Coronary artery (tissue), 2 donors: ENCODE measurements around the gene LGR6.
A peak's percentile ranks its signal among the peaks of the same experiment; 100 is the strongest.

ENCODE experiments used
- DNase-seq: peaks from one replicate; pipeline ENCODE4 v3.0.0-alpha.2; 2017; ENCODE audit warnings: low spot score
- H3K27ac ChIP-seq, 2 donors: fragments of 200-600 bp; sonication (generic); one replicate each; pipeline ENCODE4 v1.5.1; 2016 to 2019
- H3K4me3 ChIP-seq: fragments of 200-600 bp; sonication (generic); 2 replicates; pipeline ENCODE4 v1.5.1; 2016; ENCODE audit warnings: mild to moderate bottlenecking, moderate library complexity
- TF ChIP-seq, protein P1 (sequence below): fragments of 200-600 bp; sonication (generic); IDR thresholded peaks from one replicate; pipeline ENCODE4 v1.5.1; 2019; ENCODE audit warnings: antibody characterized with exemption

The LGR6 gene

DNA sequence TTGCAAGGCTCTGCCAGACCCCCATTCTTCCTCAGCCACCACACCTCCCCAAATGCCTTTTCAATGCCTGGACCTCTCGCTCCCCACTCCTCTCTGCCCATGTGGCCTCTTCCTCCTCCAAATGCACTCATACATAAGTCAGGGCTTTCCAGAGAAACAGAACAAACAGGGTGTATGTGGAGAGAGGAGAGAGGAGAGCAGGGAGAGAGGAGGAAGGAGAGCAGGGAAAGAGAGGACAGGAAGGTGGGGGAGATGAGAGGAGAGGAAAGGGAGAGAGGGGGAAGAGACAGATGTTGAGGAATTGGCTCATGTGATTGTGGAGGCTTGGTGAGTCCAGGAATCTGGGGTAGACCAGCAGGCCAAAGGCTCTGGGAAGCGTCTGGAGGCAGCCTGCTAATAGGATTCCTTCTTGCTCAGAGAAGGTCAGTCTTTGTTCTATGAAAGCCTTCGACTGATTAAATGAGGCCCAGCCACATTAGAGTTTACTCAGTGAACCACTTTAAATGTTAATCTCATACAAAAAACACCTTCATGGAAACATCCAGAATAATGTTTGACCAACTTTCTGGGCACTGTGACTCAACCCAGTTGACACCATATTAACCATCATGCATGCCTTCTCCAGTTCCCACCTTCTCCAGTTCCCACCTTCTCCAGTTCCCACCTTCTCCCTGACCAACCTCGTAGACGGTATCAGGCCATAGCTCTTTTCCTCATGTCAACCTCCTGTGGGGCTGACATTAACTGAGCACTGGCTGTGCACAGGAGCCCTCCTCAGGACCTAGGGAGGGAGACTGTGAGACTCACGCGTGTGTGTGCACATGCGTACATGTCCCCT lies 11.3 kb upstream of the LGR6 start:
- TF ChIP-seq, protein P1, sequence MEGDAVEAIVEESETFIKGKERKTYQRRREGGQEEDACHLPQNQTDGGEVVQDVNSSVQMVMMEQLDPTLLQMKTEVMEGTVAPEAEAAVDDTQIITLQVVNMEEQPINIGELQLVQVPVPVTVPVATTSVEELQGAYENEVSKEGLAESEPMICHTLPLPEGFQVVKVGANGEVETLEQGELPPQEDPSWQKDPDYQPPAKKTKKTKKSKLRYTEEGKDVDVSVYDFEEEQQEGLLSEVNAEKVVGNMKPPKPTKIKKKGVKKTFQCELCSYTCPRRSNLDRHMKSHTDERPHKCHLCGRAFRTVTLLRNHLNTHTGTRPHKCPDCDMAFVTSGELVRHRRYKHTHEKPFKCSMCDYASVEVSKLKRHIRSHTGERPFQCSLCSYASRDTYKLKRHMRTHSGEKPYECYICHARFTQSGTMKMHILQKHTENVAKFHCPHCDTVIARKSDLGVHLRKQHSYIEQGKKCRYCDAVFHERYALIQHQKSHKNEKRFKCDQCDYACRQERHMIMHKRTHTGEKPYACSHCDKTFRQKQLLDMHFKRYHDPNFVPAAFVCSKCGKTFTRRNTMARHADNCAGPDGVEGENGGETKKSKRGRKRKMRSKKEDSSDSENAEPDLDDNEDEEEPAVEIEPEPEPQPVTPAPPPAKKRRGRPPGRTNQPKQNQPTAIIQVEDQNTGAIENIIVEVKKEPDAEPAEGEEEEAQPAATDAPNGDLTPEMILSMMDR, result no peak
- Histone ChIP-seq H3K27ac (no peak overlapping the region), H3K4me3 (no peak overlapping the region)
- no peak for DNase-seq

DNA sequence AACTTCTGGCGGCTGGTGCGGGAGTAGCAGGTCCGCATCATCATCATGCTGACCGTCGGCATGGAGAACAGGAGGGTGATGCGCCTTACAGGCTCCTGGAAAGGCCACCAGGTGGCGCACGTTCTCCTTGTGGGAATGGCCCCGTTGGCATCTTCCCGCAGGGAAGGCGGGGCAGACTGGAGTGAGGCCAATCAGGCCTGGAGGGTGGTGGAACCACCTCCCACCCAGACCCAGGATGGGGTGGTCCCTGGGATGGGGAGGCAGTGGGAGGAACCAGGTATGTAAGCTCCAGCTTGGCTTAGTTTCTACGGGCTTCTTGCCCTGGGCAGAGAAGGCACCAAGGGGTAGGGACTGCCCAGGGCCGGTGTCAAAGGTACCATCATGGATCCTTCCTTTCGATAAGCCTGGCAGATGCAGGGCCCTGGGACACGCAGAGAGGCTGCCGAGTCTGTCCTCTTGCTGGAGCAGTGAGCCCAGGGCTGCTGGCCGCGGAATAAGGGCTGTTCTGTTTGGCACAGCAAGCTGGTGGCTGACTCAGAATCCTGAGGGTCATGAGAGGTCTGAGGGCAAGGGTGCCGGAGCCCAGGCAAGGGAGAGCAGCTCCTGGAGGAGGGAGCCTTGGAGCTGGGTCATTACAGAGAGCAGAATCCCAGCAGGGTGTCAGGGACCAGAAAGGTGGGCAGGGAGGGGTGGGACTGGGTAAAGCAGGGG lies 8.7 kb upstream of the LGR6 start:
- Histone ChIP-seq H3K4me3 (peak overlapping the region; percentile 27), H3K27ac (no peak overlapping the region)
- TF ChIP-seq, protein P1, result peak; percentile 84
- DNase-seq, result no peak

DNA sequence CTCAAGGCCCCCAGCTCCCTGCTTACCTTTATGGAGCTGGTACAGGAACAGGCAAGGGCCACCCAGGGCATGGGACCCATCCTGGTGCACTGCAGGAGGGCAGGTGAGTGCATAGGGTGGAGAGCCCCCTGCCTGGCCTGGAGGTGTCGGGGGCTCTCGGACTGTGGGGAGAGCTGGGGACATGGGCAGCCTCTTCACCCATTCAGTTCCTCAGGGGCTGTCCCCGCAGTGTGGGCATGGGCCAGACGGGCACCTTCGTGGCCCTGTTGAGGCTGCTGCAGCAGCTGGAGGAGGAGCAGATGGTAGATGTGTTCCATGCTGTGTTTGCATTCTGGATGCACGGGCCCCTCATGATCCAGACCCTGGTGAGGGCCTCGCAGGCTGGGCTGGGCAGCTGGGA lies 7.3 kb upstream of the LGR6 start:
- DNase-seq, result no peak
- TF ChIP-seq, protein P1, result no peak
- Histone ChIP-seq H3K4me3 (no peak overlapping the region), H3K27ac (no peak overlapping the region)

DNA sequence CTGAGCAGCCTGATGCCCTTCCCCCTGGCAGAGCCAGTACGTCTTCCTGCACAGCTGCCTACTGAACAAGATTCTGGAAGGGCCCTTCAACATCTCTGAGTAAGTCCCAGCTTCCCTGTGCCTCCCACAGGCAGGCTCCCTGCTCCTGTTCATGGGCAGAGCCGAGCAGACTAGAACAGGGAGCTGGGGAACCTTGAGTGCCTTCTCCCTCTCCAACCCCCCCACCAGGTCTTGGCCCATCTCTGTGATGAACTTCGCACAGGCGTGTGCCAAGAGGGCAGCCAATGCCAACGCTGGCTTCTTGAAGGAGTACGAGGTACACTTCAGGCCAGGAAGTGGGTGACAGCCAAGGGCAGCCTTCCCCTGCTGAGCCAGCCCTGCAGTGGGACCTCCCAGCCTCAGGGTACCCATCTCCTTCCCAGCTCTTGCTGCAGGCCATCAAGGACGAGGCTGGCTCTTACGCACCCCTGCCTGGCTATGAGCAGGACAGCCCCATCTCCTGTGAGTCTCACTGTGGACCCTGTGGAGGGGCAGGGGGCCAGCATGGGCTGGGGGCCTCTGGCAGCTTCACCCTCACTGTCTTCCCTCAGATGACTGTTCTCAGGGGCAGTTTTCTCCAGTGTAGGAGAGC lies 6.4 kb upstream of the LGR6 start:
- H3K4me3 ChIP-seq, result no peak overlapping the region
- H3K27ac ChIP-seq, result no peak overlapping the region
- no peak for DNase-seq
- TF ChIP-seq, protein P1, result no peak

DNA sequence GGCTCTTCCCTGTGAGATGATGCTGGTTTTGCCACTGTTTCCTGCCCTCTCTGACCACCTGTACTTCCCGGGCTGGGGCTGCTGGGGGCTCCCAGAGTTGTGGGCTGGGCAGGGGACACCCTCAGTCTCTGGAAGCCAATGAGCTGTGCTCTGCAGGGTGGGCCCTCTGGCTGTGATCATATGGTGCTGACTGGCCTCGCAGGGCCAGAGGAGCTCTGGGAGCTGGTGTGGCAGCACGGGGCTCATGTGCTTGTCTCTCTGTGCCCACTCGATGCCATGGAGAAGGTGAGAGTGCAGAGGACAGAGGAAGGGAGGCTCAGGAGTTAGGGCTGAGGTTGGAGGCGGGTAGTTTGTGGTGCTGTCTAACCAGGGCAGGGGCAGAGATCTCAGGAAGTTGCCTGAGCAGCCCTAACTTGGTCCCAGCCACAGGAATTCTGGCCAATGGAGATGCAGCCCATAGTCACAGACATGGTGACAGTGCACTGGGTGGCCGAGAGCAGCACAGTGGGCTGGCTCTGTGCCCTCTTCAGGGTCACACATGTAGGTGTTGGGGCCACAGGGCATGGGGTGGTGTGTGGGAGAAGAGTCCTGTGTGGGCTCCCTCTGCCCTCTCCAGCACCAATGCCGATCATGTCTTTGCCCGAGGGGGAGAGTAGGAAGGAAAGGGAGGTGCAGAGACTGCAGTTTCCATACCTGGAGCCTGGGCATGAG lies 5.7 kb upstream of the LGR6 start:
- Histone ChIP-seq H3K4me3 (no peak overlapping the region), H3K27ac (no peak overlapping the region)
- TF ChIP-seq, protein P1, result no peak
- no peak for DNase-seq

DNA sequence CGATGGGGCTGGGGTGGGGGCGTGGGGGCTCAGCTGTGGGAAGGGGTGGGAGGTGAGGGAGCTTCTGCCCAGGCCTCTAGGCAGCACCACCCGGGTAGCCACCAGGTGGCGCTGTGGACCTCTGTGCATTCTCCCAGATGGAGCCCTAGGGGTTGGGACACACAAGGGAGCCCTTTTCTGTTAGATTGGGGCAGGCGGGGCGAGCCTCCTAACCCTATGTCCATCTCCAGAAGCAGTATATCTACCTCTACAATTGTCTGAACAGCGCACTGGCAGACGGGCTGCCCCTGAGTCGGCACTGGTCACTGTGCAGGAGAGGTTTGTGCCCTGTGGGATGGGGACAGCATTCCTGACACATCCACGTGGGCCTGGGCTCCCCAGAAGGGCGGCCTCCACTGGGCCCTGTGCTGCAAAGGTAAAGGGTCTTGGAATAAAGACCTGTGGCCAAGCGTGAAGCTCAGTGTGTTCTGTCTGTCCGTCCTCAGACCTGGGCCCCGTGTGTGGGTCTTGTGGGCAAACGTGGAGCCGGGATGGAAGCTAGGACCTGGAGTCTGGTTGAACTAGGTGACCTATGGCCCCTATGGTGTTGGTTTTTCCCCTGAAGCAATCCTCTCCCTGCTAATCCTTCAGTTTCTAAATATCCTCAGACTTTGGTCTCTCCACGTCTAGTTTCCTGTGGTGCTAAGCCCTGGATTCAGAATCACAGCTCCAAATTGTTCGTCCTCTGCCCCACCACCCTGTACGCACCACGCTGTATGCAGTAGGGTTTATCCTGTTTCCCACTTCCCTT lies 4.4 kb upstream of the LGR6 start:
- Histone ChIP-seq H3K4me3 (no peak overlapping the region), H3K27ac (no peak overlapping the region)
- no peak for DNase-seq
- TF ChIP-seq, protein P1, result peak; percentile 94
